Measurements from ENCODE around the gene DIDO1. TPM values are rescaled to one million over a fixed set of nuclear protein-coding genes. Genes with fewer than 3 reads are reported as not detected.

DIDO1 gene
- total and polyA plus RNA-seq, 2 of the 4 experiments (the other 2 are of a cell fraction) = 21.8 to 28.1 TPM

DNA sequence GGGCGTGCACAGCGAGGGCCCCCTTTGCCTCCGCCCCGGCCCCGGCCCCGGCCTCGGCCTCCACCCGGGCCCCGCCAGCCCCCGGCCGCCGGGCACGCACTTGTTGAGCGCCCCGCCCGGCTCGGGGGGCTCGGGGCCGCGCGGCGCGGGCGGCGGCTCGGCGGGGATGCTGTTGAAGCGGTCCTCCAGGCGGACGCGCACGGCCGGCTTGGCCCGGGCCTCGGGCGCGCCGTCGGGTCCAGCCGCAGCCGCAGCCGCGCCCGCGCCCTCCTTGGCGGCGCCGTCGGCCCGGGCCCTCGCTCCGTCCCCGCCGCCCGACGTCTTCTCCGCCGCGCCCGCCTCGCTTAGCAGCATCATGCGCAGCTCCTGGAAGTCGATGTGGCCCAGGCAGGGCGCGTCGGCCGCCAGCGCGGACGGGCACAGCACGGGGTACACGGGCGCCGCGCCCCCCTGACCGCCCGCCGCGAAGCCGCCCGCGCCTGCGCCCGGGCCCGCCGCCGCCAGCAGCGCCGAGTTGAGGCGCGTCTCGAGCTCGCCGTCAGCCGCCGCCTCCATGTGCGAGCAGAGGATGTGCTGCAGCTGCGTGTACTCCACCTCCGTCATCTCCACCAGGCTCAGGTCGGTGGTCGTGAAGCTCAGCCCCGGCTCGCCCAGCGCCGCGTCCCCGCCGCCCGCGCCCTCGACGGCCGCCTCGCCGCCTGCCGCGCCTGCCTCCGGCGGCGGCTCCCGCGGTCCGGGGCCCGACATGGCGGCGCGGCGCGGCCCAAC is 65.2 kb downstream of the DIDO1 start:
- POLR2A ChIA-PET (ENCODE audit: unreplicated experiment) = interaction anchor here (0.6 kb wide), 1 partner anchor 14 kb away, joined by 4 read pairs; no protein-coding TSS in a partner anchor
- dilution Hi-C loops (cut with HindIII; ENCODE audit: low sequenced_read_pairs, unreplicated experiment) = no loop called here
- peak overlapping the region; percentile 98 for H3K9ac ChIP-seq (ENCODE audit: low read depth, low read length)

More for the DNA sequence above, 65.2 kb downstream of the DIDO1 start:
- intact Hi-C loops (cut with micrococcal nuclease) (loop anchor here (5.0 kb wide), 1 partner anchor 56 kb away; no protein-coding TSS in a partner anchor), in situ Hi-C loops (cut with MboI; ENCODE audit: low sequenced_read_pairs) (no loop called here)
- Histone ChIP-seq H3K4ac (ENCODE audit: low read depth, low read length) (peak overlapping the region; percentile 91), H2BK120ac (ENCODE audit: low read depth, low read length) (no peak overlapping the region), H3K9me3 (ENCODE audit: control insufficient read depth, insufficient read depth, low read length) (no peaks in the 10 kb centered on the region), H3K4me1 (ENCODE audit: control insufficient read depth, insufficient read depth, low read length) (0 out of 2 replicates have a peak, but pooled peaks cover 3% of the 10 kb centered on the region), H4K5ac (ENCODE audit: low read depth, low read length) (no peak overlapping the region), H3K27me3 (ENCODE audit: control insufficient read depth, insufficient read depth, low read length) (no peaks in the 10 kb centered on the region; the same call in 1 of the 2 replicates), H4K91ac (ENCODE audit: insufficient read depth, low read depth, low read length) (no peak overlapping the region; the same call in 1 of the 2 replicates), H2AK9ac (replicated peaks; ENCODE audit: low read depth, low read length, poor library complexity) (peak overlapping the region; percentile 93), H3K27ac (ENCODE audit: insufficient read depth, low read length) (peak overlapping the region; percentile 87; the same call in 1 of the 2 replicates), H3K4me3 (ENCODE audit: insufficient read depth, low read depth, low read length) (peak overlapping the region; percentile 100), H2BK5ac (ENCODE audit: low read depth, low read length, poor library complexity, severe bottlenecking) (peak overlapping the region; percentile 32), H3K9me1 (ENCODE audit: insufficient read depth, low read length) (peaks cover 4% of the 10 kb centered on the region; the same call in 1 of the 2 replicates), H3K14ac (replicated peaks; ENCODE audit: low read depth, low read length) (peak overlapping the region; percentile 88), H2AK5ac (ENCODE audit: low read depth, low read length) (peak overlapping the region; percentile 84; the same call in 1 of the 2 replicates), H3K79me1 (ENCODE audit: low read depth in 1 of 2, low read length in 2 of 2) (peaks cover 14 to 37% of the 10 kb centered on the region in 2 experiments), H3K18ac (ENCODE audit: low read depth, low read length) (no peak overlapping the region), H2BK20ac (ENCODE audit: low read depth, low read length) (no peak overlapping the region), H3K36me3 (ENCODE audit: control insufficient read depth, insufficient read depth, low read length) (peaks cover 10% of the 10 kb centered on the region; the same call in 1 of the 2 replicates), H2AFZ (replicated peaks; ENCODE audit: low read length, poor library complexity) (peak overlapping the region; percentile 98), H3K56ac (ENCODE audit: extremely low read depth, insufficient read depth, low read length) (no peak overlapping the region), H2BK15ac (ENCODE audit: low read depth, low read length) (no peak overlapping the region), H4K8ac (ENCODE audit: low read depth in 2 of 2, low read length in 2 of 2) (peak overlapping the region in 1 of 2 experiments; percentile 89; a peak in 2 of 4 replicates), H4K20me1 (ENCODE audit: insufficient read depth, low read length) (peaks cover 19% of the 10 kb centered on the region), H3K4me2 (ENCODE audit: low read depth, low read length) (peak overlapping the region; percentile 99), H3K23ac (ENCODE audit: low read depth, low read length) (peak overlapping the region; percentile 93; the same call in 1 of the 2 replicates)
- CTCF ChIA-PET = interaction anchor here (1.0 kb wide), 1 partner anchor 55 kb away, joined by 3 read pairs; no protein-coding TSS in a partner anchor
- WGBS, 2 experiments (ENCODE audit: extremely low coverage in 2 of 2, insufficient read length in 1 of 2) = 1% methylated on average over 56 of the region's 129 CpGs; no CpG with 5 or more reads in 1 of the 2 experiments
- BruUV-seq (replicated peaks) = no TSS peak
- ATAC-seq (ENCODE audit: low read depth) (peak; percentile 41), DNase-seq (no peak)
- TF ChIP-seq BHLHE40 (IDR thresholded peaks at IDR 0.05; ENCODE audit: low read depth, low read length) (no peak), RCOR1 (IDR thresholded peaks at IDR 0.05; ENCODE audit: insufficient replicate concordance, low read length) (no peak), SMC3 (IDR thresholded peaks at IDR 0.05; ENCODE audit: low read depth, low read length) (no peak)

Data from IMR-90 (cell line).